Liver (tissue), 9 donors: ENCODE results near the gene GABRD. TPM values are rescaled to one million over a fixed set of nuclear protein-coding genes. Genes with fewer than 3 reads are reported as not detected.

Experiments used
- DNase-seq: peaks from one replicate; pipeline ENCODE4 v3.0.0-alpha.2; 2017; ENCODE audit warnings: low spot score
- H3K27ac ChIP-seq, 2 donors: one replicate each; pipeline ENCODE4 v1.7.0; 2013; ENCODE audit warnings: inconsistent platforms in 2 of 2, low read length in 2 of 2, control low read depth in 1 of 2, low read depth in 1 of 2, mild to moderate bottlenecking in 1 of 2
- H3K27me3 ChIP-seq, 4 donors: one replicate each; pipeline versions ENCODE4 v1.6.1 to v1.7.0; 2013; ENCODE audit warnings: low read length in 3 of 4, inconsistent platforms in 1 of 4, mild to moderate bottlenecking in 1 of 4, moderate library complexity in 1 of 4; ENCODE audit not compliant: control insufficient read depth in 4 of 4, insufficient read depth in 4 of 4
- H3K36me3 ChIP-seq, 4 donors: one replicate each; pipeline versions ENCODE4 v1.6.1 to v1.7.0; 2013; ENCODE audit warnings: low read length in 3 of 4, mild to moderate bottlenecking in 3 of 4, low read depth in 1 of 4, moderate library complexity in 1 of 4; ENCODE audit not compliant: control insufficient read depth in 4 of 4, insufficient read depth in 3 of 4
- H3K4me1 ChIP-seq, 4 donors: one replicate each; pipeline versions ENCODE4 v1.6.1 to v1.7.0; 2013; ENCODE audit warnings: low read length in 3 of 4, mild to moderate bottlenecking in 3 of 4, moderate library complexity in 1 of 4; ENCODE audit not compliant: control insufficient read depth in 4 of 4, insufficient read depth in 4 of 4
- H3K4me3 ChIP-seq, 3 donors: one replicate each; pipeline versions ENCODE4 v1.6.1 to v1.7.0; 2013; ENCODE audit warnings: low read length in 3 of 3, control low read depth in 1 of 3, low read depth in 1 of 3, mild to moderate bottlenecking in 1 of 3
- H3K9ac ChIP-seq, 2 donors: one replicate each; pipeline ENCODE4 v1.7.0; 2013; ENCODE audit warnings: low read length in 2 of 2, mild to moderate bottlenecking in 2 of 2, moderate library complexity in 2 of 2, control low read depth in 1 of 2, low read depth in 1 of 2
- H3K9me3 ChIP-seq, 4 donors: one replicate each; pipeline versions ENCODE4 v1.6.1 to v1.7.0; 2013; ENCODE audit warnings: low read length in 3 of 4; ENCODE audit not compliant: control insufficient read depth in 4 of 4
- ATF3 ChIP-seq: IDR thresholded peaks from 2 replicates; pipeline ENCODE4 v1.6.1; 2016; ENCODE audit warnings: antibody characterized with exemption
- CTCF ChIP-seq: fragments of 150-350 bp; IDR thresholded peaks from 2 replicates; pipeline ENCODE4 v1.5.1; 2017; ENCODE audit warnings: improper control_type of control experiment, low read depth, low read length; ENCODE audit not compliant: missing input control
- EGR1 ChIP-seq, 2 donors: IDR thresholded peaks; 2 replicates each; pipeline ENCODE4 v1.6.1; 2016 to 2018; ENCODE audit warnings: antibody characterized with exemption in 2 of 2, low read depth in 2 of 2
- FOXA1 ChIP-seq: IDR thresholded peaks from 2 replicates; pipeline ENCODE4 v1.6.1; 2016; ENCODE audit warnings: antibody characterized with exemption
- FOXA2 ChIP-seq: IDR thresholded peaks from 2 replicates; pipeline ENCODE4 v1.6.1; 2016; ENCODE audit warnings: antibody characterized with exemption
- GABPA ChIP-seq, 2 donors: IDR thresholded peaks in 1 of 2; conservative IDR thresholded peaks in 1 of 2; 2 replicates each; pipeline ENCODE4 v1.6.1; 2016; ENCODE audit warnings: antibody characterized with exemption in 2 of 2, mild to moderate bottlenecking in 1 of 2, moderate library complexity in 1 of 2
- HNF4A ChIP-seq, 2 donors: conservative IDR thresholded peaks; 2 replicates each; pipeline ENCODE4 v1.6.1; 2016; ENCODE audit warnings: antibody characterized with exemption in 2 of 2, mild to moderate bottlenecking in 2 of 2
- HNF4G ChIP-seq: IDR thresholded peaks from 2 replicates; pipeline ENCODE4 v1.6.1; 2016; ENCODE audit warnings: antibody characterized with exemption
- JUND ChIP-seq, 2 donors: IDR thresholded peaks; 2 replicates each; pipeline ENCODE4 v1.6.1; 2016; ENCODE audit warnings: antibody characterized with exemption in 2 of 2
- MAX ChIP-seq: IDR thresholded peaks from 2 replicates; pipeline ENCODE4 v1.6.1; 2016; ENCODE audit warnings: antibody characterized with exemption
- NR2F2 ChIP-seq: IDR thresholded peaks from 2 replicates; pipeline ENCODE4 v1.6.1; 2016; ENCODE audit warnings: antibody characterized with exemption
- RAD21 ChIP-seq, 2 donors: IDR thresholded peaks; 2 replicates each; pipeline ENCODE4 v1.6.1; 2016; ENCODE audit warnings: antibody characterized with exemption in 2 of 2, mild to moderate bottlenecking in 2 of 2
- REST ChIP-seq: IDR thresholded peaks from 2 replicates; pipeline ENCODE4 v1.6.1; 2016; ENCODE audit warnings: antibody characterized with exemption, mild to moderate bottlenecking
- RXRA ChIP-seq, 2 donors: IDR thresholded peaks; 2 replicates each; pipeline ENCODE4 v1.6.1; 2017 to 2018; ENCODE audit warnings: antibody characterized with exemption in 2 of 2, mild to moderate bottlenecking in 1 of 2
- SP1 ChIP-seq: IDR thresholded peaks from 2 replicates; pipeline ENCODE4 v1.6.1; 2018; ENCODE audit warnings: antibody characterized with exemption, mild to moderate bottlenecking
- TAF1 ChIP-seq: conservative IDR thresholded peaks from 2 replicates; pipeline ENCODE4 v1.6.1; 2016; ENCODE audit warnings: antibody characterized with exemption, mild to moderate bottlenecking
- YY1 ChIP-seq: IDR thresholded peaks from 2 replicates; pipeline ENCODE4 v1.6.1; 2016; ENCODE audit warnings: antibody characterized with exemption, mild to moderate bottlenecking
- ZBTB33 ChIP-seq: IDR thresholded peaks from 2 replicates; pipeline ENCODE4 v1.6.1; 2016; ENCODE audit warnings: antibody characterized with exemption
- WGBS: extraction: QIAGEN DNeasy Blood & Tissue Kit; methylation state at CpG from one replicate; pipeline ENCODE4 v1.1.7; 2013; 5-methylcytosine and 5-hydroxymethylcytosine counted together
- polyA plus RNA-seq, 2 donors: library from polyadenylated mRNA; stranded (reverse) in 1 of 2; unstranded in 1 of 2; fragments of 200-250 nt in 1 of 2; fragments of >200 nt in 1 of 2; fragmentation: Nextera tagmentation in 1 of 2; extraction: Ambion mirVana in 1 of 2; gene quantifications; one replicate each; pipeline versions ENCODE4 v1.2.1 to v1.2.3, GENCODE V29; 2013 to 2015
- total RNA-seq, 2 donors: library from RNA; depleted of rRNA; stranded (reverse); fragments of >200 nt; gene quantifications; one replicate each; pipeline ENCODE4 v1.2.3, GENCODE V29; 2014
- donor health status: healthy.
- donor health status: healthy.
- donor health status: healthy.
- donor health status: healthy.
- donor health status: healthy.

The GABRD gene
- total and polyA plus RNA-seq, 4 donors, result 0.29 TPM; not detected in 3

- Histone ChIP-seq H3K27ac (no peak overlapping the region), H3K9ac (no peak overlapping the region), H3K4me3 (no peak overlapping the region), H3K36me3 (no peaks in the 10 kb centered on the region), H3K27me3 (peaks cover 0 to 10% (median 6%) of the 10 kb centered on the region in 4 donors), H3K4me1 (peaks cover 0 to 12% (median 2%) of the 10 kb centered on the region in 4 donors), H3K9me3 (no peaks in the 10 kb centered on the region)
- 87% methylated on average over 25 of the region's 25 CpGs for WGBS
- no peak for DNase-seq
- TF ChIP-seq EGR1 (IDR thresholded peaks at IDR 0.05; ENCODE audit: low read depth in 2 of 2), result no peak
- TF ChIP-seq ATF3, result no peak
- TF ChIP-seq RXRA (IDR thresholded peaks at IDR 0.05), result no peak
- TF ChIP-seq FOXA2, result no peak
- no peak for TF ChIP-seq HNF4G
- TF ChIP-seq SP1, result no peak
- TF ChIP-seq REST, result no peak
- TF ChIP-seq JUND (IDR thresholded peaks at IDR 0.05), result no peak
- no peak for TF ChIP-seq NR2F2
- no peak for TF ChIP-seq ZBTB33
- TF ChIP-seq YY1, result no peak
- no peak for TF ChIP-seq CTCF
- TF ChIP-seq TAF1, result no peak
- TF ChIP-seq GABPA (IDR thresholded peaks at IDR 0.05 in 1 of 2, conservative IDR thresholded peaks at IDR 0.05 in 1 of 2), result no peak
- TF ChIP-seq HNF4A (conservative IDR thresholded peaks at IDR 0.05), result no peak
- TF ChIP-seq RAD21 (IDR thresholded peaks at IDR 0.05), result no peak
- no peak for TF ChIP-seq FOXA1
- no peak for TF ChIP-seq MAX
Measured at GRCh38 chr1:2021550-2021949, 2.4 kb downstream of the GABRD start.
